GM18870 (cell line): Measurements from ENCODE around the gene GANAB.

Experiments used
- ATAC-seq: cut with Tn5 transposase; IDR thresholded peaks from one replicate; pipeline ENCODE4 v1.9.1; 2021; ENCODE audit warnings: moderate library complexity; ENCODE audit not compliant: unreplicated experiment

The GANAB gene

GRCh38 chr11:62577046-62577714 lies 69.2 kb downstream of the GANAB start:
- no peak for ATAC-seq

GRCh38 chr11:62575837-62576236 lies 70.6 kb downstream of the GANAB start:
- ATAC-seq: no peak

GRCh38 chr11:62575156-62575555 lies 71.3 kb downstream of the GANAB start:
- ATAC-seq: no peak
